NCI-H1436 (cell line): Measurements from ENCODE around the gene GSTO2.

Experiments
- DNase-seq: peaks from one replicate; lab custom pipeline; 2025; lab: John Stamatoyannopoulos, UW

Gene GSTO2

DNA sequence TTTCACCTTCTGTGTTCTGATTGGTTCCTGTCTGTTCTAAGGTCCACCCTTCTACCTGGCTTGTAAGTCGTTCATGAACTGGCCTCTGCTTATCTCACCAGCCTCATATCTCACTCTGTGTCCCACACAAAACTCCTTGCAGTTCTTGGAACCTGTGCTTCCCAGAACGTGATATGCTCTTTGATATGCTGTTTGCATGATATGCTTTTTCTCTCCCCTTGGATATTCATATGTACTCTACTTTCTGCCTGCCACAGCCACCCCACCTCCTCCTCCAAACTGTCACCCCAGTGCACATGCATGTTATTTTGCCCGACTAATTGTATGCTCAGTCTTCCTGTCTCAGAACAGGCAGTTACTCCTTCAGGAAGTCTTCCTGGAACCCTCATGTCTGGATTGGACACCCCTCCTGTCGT is 71.1 kb downstream of the GSTO2 start:
- DNase-seq = no peak

DNA sequence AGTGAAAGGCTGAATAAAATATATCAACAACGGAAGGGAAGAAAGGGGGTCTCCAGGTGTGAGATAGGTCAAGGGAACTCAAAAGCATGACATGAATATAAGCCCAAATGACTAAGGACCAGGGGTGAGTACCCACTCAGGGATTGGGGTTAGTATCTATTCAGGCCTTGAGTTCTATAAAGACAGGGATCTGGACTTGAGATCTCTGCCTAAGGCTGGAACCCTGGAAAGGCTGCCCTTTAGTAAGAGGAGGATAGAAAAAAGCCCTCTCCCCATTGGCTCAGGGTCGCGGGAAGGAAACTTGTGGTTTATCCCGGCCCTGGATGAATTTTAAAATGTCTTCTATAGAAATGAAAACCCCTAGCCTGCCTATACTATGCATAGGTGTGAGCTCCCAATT is 71.7 kb downstream of the GSTO2 start:
- no peak for DNase-seq

DNA sequence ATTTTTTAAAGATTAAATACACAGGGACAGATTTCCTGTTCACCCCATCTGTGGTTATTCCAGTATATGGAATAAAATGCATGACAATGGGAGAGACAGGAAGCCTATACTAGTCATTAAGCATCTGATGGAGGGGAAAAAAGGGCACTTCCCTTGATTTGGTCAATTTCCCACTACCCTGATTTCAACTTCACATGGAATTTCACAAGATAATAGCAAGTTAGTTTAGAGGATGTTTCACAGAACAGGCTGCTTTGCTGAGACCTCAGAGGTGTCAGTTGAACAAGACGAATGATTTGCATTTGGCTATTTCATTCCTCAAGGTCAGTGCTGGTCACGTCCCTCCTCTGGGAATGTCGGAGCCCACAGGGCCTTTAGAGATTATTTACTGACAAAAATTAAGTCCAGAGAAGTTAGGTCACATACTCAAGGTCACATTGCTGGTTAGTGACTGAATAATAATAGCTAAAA is 74.0 kb downstream of the GSTO2 start:
- no peak for DNase-seq

DNA sequence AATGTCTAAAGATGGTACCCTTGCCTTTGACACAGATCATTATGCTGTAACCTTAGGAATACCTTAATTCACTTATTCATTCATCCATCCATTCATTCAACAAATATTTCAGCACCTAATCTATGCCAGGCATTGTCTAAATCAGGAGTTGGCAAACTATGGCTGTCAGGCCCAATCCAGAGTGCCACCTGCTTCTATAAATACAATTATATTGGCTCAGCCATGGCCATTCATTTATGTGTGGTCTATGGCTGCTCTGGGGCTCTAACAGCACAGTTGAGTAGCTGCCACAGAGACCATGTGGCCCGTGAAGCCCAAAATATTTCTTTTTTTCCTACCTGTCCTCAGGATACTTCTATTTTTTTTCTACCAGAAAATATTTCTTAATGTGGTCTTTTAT is 75.2 kb downstream of the GSTO2 start:
- DNase-seq = no peak

DNA sequence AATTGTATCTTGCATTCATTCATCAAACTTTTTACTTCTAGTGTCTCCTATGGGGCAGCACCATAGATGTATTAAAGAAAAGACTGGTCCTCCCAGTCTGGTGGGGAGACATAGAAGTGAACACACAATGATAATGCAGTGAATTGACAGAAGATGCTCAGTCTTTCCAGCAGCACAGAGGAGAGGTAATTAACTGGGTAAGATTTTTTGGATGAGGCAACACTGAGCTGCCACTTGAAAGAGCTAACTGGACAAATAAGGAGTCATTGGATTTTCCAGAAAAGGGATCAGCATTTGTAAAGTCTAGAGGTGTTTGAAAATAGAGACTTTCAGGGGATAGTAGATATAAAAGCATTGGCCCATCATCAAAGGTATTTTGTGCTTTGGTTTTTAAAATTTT is 76.5 kb downstream of the GSTO2 start:
- no peak for DNase-seq

DNA sequence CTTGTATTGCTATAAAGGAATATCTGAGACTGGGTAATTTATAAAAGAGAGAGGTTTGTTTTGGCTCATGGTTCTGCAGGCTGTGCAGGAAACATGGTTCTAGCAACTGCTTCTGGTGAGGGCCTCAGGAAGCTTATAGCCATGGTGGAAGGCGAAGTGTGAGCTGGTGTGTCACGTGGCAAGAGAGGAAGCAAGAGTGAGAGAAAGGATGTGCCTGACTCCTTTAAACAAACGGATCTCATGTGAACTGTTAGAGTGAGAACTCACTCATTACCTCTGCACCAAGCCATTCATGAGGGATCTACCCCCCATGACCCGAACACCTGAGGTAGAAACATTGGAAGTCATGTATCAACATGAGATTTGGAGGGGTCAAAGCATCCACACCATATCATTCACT is 77.0 kb downstream of the GSTO2 start:
- no peak for DNase-seq

DNA sequence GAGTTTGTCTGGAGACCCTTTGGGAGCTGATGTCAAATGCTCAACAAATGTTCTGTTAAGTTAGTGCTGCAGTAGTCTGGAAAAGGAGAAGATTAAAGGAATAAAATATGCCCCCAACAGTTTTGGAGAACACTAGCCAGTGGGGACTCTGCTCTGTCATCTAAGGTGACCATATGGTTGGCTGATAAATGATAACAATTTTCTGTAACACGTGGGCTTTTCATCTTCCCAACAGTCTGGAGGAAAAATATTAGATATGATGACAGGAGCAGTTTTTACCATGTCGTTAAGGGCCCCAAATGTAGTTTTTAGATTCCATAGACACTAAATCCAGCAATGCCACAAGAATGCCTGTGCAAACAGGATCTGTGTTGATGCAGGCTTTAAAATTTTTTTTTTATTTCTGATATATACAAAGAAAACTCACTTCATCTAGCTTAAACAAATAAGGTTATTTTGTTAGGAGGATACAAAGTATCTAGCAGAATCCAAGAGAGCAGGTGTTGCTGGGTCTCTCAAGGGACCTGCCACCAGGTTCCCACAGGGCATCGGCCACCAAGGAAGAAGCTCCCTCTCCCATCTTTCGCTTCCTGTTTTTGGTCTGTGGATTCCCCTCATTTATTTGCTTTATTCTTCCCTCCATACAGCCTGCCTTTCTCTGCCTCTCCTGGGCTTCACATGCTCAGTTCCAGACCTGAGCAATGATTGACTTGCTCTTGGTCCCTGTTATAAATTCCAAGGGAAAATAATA is 78.5 kb downstream of the GSTO2 start:
- DNase-seq = no peak

DNA sequence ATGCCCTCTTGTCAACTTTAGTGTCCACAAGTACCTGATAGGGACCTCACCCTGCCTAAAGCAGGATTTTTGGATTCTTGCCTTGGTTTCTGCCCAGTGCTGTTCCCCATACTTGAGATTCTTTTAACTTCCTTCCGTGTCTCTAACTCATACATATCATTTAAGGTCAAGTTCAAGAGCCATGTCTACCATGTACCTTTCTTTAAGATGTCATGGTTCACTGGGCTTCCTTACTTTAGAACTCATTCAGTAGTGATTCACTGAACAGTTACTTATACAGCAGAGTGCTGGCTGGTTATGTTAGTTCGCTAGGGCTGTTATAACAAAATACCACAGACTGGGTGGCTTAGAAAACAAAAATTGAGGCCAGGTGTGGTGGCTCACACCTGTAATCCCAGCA is 79.6 kb downstream of the GSTO2 start:
- DNase-seq = no peak

DNA sequence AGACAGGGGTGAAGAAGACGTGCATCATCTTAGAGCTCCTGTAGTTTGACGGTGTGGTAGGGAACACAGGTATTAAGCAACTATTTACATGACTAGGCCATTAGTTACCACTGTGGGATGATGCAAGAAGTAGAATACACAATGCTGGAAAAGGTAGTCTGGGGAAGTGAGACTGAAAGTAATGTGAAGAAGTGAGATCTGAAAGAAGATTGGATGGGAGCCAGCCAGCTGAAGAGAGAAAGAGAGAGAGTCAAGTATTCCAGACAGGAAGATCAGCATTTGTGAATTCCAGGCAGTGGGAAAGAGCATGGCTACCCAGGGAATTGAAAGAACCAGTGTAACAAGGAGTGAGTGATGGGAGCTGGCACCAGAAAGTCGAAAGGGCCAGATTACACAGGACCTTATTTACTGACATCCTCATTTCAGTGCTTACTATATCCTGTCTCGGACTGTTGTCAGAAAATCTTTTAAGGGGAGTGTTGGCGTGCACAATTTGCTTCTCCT is 80.7 kb downstream of the GSTO2 start:
- DNase-seq = no peak

DNA sequence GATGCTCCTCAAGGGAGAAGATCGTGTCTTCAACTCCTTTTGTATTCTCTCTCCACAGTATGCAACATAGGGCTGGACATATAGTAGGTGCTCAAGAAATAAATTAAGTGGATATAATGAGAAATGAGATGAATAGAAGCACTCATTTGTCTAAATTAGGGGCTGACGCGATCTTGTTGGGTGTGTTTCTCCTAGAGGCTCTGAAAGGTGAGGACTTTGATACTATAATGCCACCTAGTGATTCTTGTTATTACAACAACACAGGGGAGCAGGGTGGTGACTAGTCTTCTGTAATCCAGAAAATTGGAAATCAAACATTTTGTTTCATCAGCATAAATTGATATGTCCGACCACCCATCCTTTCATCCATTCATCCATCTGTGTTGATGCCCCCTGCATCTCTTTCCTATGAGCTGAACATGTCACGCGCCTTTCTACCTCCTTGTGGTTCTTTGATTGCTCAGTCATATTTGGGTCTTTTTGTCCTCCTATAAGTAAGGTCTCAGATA is 81.2 kb downstream of the GSTO2 start:
- DNase-seq = peak; percentile 74

DNA sequence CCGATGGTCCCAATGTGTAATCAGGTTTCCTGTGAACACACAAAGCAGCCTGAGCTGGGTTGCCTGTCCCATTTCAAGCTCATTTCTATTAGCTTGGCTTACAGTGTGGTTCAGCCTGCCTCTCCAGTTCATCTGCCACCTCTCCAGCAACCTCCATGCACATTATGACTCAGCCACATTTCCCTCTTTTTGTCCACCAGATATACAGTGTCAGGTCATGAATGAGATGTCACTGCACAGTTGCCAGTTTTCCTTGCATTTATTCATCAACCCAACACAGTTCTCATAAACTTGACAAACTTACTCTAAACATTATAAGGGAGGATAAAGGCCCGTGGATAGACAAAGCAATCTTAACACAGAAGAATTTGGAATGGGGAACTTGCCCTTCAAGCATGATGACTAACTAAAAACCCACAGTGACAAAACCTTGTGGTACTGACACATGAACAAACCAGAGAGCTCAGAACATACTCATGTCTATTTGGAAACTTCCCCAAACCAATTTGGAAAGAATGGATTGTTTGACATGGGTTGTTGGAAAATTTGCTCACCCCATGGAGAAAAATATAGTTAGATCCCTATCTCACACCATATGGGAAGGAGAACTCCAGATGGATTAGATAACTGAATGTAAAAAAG is 82.2 kb downstream of the GSTO2 start:
- DNase-seq = no peak

DNA sequence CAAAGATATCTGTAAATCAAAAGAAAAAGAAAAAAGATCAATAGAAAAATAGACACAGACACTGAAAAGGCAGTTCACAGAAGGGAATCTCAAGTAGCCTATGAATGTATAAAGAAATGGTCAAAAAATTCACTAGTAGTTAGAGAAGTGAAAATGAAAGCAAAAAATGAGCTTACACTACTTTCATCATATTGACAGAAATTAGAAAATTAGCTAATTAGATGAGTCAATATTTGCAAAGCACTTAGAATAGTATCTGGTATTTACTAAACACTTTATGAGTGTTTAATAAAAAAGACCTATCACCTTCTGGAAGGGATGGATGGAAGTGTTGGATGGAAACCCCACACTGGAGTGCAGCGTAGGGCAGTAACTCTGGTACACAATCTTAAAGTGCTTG is 82.9 kb downstream of the GSTO2 start:
- DNase-seq = no peak

DNA sequence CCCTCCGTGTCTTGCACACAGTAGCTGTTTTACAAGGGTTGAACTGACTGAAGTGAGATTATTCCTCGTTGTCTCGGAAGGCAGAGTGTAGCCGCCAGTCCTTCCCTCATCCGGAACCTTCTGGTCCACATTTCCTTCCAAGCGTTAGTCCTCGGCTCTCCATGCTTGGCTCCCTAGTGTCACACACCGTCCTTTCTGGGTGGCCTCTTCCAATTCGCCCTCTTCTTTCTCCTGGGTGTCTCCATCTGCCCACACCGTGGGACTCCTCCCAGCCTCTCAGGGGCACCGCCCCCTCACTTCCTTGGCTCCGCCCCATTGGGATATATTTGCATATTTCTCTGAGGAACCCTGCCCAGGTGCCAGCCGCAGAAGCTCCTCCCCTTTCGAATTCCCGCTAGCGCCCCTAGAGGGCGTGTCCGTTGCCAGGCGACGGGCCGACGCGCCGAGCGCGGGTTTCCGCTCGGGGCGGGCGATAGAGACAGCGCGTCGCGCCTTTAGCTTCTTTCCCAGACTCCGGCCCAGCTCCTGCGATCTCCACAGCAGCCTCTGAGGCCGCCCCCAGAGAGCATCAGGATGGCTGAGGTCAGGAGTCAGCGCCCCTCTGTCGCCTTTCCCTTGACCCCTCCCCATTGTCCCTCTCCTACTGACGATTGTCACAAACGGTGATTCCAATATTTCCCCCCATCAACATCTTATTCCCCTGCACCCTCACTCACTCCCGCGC is 84.5 kb downstream of the GSTO2 start, which contains the start of gene CFAP58:
TSS of gene CFAP58 (plus strand) at position 509 of the 724 bp plus-strand sequence. CDS start at position 574, 65 bp downstream.
- DNase-seq = peak; percentile 95
